DND-41 (cell line): ENCODE data around the gene OPN5.

Source experiments
- ATAC-seq: fragments of 200-7000 bp; cut with Tn5 transposase; 3 replicates; pipeline ENCODE4 v1.9.1; 2021; ENCODE audit warnings: low read depth; ENCODE audit not compliant: insufficient read depth
- DNase-seq: peaks from one replicate; pipeline ENCODE4 v3.0.0-alpha.2; 2020
- H2AFZ ChIP-seq: 2 replicates; pipeline ENCODE4 v1.6.0; 2012; ENCODE audit warnings: low read depth, low read length
- H3K27ac ChIP-seq: 2 replicates; pipeline ENCODE4 v1.5.1; 2012; ENCODE audit warnings: low read length, inconsistent platforms
- H3K27me3 ChIP-seq: fragments of 200-600 bp; sonication (generic); 2 replicates; pipeline ENCODE4 v1.6.0; 2012; ENCODE audit warnings: low read length, mild to moderate bottlenecking, inconsistent platforms; ENCODE audit not compliant: insufficient read depth, poor library complexity
- H3K36me3 ChIP-seq: 2 replicates; pipeline ENCODE4 v1.5.1; 2012; ENCODE audit warnings: low read length, inconsistent platforms; ENCODE audit not compliant: insufficient read depth
- H3K4me1 ChIP-seq: 2 replicates; pipeline ENCODE4 v1.5.1; 2012; ENCODE audit warnings: mild to moderate bottlenecking, low read length; ENCODE audit not compliant: insufficient read depth
- H3K4me2 ChIP-seq: 2 replicates; pipeline ENCODE4 v1.6.0; 2012; ENCODE audit warnings: mild to moderate bottlenecking, moderate library complexity, low read length, inconsistent platforms; ENCODE audit not compliant: insufficient read depth
- H3K4me3 ChIP-seq, 2 experiments: fragments of 200-600 bp in 1 of 2; shearing (Covaris generic) in 1 of 2; 2 replicates each; pipeline ENCODE4 v1.5.1; 2012 to 2016; ENCODE audit warnings: inconsistent platforms in 2 of 2, low read length in 2 of 2, mild to moderate bottlenecking in 2 of 2, low read depth in 1 of 2, moderate library complexity in 1 of 2
- H3K79me2 ChIP-seq: 2 replicates; pipeline ENCODE4 v1.6.0; 2012; ENCODE audit warnings: low read length, inconsistent platforms; ENCODE audit not compliant: insufficient read depth
- H3K9ac ChIP-seq: 2 replicates; pipeline ENCODE4 v1.6.0; 2012; ENCODE audit warnings: low read depth, mild to moderate bottlenecking, inconsistent platforms, low read length, moderate library complexity
- H3K9me3 ChIP-seq: 2 replicates; pipeline ENCODE4 v1.5.1; 2012; ENCODE audit warnings: low read length, moderate library complexity, mild to moderate bottlenecking, inconsistent platforms; ENCODE audit not compliant: insufficient read depth, severe bottlenecking
- H4K20me1 ChIP-seq: 2 replicates; pipeline ENCODE4 v1.6.0; 2012; ENCODE audit warnings: low read length; ENCODE audit not compliant: insufficient read depth
- CTCF ChIP-seq: IDR thresholded peaks from 2 replicates; pipeline ENCODE4 v1.5.1; 2012; ENCODE audit warnings: borderline replicate concordance, low read length, moderate library complexity, mild to moderate bottlenecking; ENCODE audit not compliant: poor library complexity, severe bottlenecking; ENCODE audit errors: extremely low read depth
- EZH2 ChIP-seq: IDR thresholded peaks from 3 replicates; pipeline ENCODE4 v1.6.1; 2012; ENCODE audit warnings: borderline replicate concordance, low read depth, mild to moderate bottlenecking, moderate library complexity, low read length, inconsistent platforms; ENCODE audit not compliant: severe bottlenecking

OPN5 gene

GRCh38 chr6:47736083-47736700 is 45.6 kb upstream of the OPN5 start:
- H4K20me1 ChIP-seq: no peaks in the 10 kb centered on the region
- H3K4me1 ChIP-seq: no peaks in the 10 kb centered on the region
- no peak overlapping the region for H3K9ac ChIP-seq
- H3K36me3 ChIP-seq: no peaks in the 10 kb centered on the region
- TF ChIP-seq CTCF: no peak
- no peak for TF ChIP-seq EZH2
- H3K9me3 ChIP-seq: no peaks in the 10 kb centered on the region
- no peak overlapping the region for H3K27ac ChIP-seq
- H3K79me2 ChIP-seq: no peaks in the 10 kb centered on the region
- no peak overlapping the region for H3K4me2 ChIP-seq
- no peak overlapping the region for H2AFZ ChIP-seq
- H3K4me3 ChIP-seq: no peak overlapping the region
- H3K27me3 ChIP-seq: no peaks in the 10 kb centered on the region
- ATAC-seq (no peak), DNase-seq (no peak)

- H3K27me3 ChIP-seq: no peaks in the 10 kb centered on the region
- no peak overlapping the region for H3K27ac ChIP-seq
- DNase-seq: no peak
- no peaks in the 10 kb centered on the region for H3K4me1 ChIP-seq
- no peak overlapping the region for H3K4me2 ChIP-seq
- H3K79me2 ChIP-seq: no peaks in the 10 kb centered on the region
- H4K20me1 ChIP-seq: no peaks in the 10 kb centered on the region
- no peaks in the 10 kb centered on the region for H3K9me3 ChIP-seq
- no peak overlapping the region for H3K4me3 ChIP-seq
- H3K36me3 ChIP-seq: no peaks in the 10 kb centered on the region
- no peak overlapping the region for H2AFZ ChIP-seq
- ATAC-seq: no peak; the same call in 2 of the 3 replicates
- no peak overlapping the region for H3K9ac ChIP-seq
- TF ChIP-seq EZH2 (no peak), CTCF (no peak)
Measured at GRCh38 chr6:47737406-47737805, 44.4 kb upstream of the OPN5 start.

- H2AFZ ChIP-seq: no peak overlapping the region
- DNase-seq (no peak), ATAC-seq (no peak)
- H3K9me3 ChIP-seq: no peaks in the 10 kb centered on the region
- H4K20me1 ChIP-seq: no peaks in the 10 kb centered on the region
- no peaks in the 10 kb centered on the region for H3K27me3 ChIP-seq
- no peaks in the 10 kb centered on the region for H3K79me2 ChIP-seq
- H3K9ac ChIP-seq: no peak overlapping the region
- no peak overlapping the region for H3K4me2 ChIP-seq
- H3K4me1 ChIP-seq: no peaks in the 10 kb centered on the region
- no peaks in the 10 kb centered on the region for H3K36me3 ChIP-seq
- no peak overlapping the region for H3K4me3 ChIP-seq
- H3K27ac ChIP-seq: no peak overlapping the region
- TF ChIP-seq CTCF (no peak), EZH2 (no peak)
Measured at GRCh38 chr6:47740714-47741113, 41.1 kb upstream of the OPN5 start.
